HepG2 (cell line): Measurements from ENCODE around the gene HMGN4. TPM values are rescaled to one million over a fixed set of nuclear protein-coding genes. Genes with fewer than 3 reads are reported as not detected.

Experiments used
- AFF4 ChIP-seq: sonication (generic); formaldehyde crosslinking; IDR thresholded peaks from 2 replicates; pipeline ENCODE4 v1.4.0; 2020; ENCODE audit warnings: missing genetic modification reagents
- ARNTL ChIP-seq: sonication (generic); formaldehyde crosslinking; IDR thresholded peaks from 2 replicates; pipeline ENCODE4 v1.4.0; 2020; ENCODE audit warnings: mild to moderate bottlenecking, missing genetic modification reagents
- CCAR2 ChIP-seq: fragments of 200-400 bp; formaldehyde crosslinking; optimal IDR thresholded peaks from 2 replicates; pipeline ENCODE3; 2018; ENCODE audit warnings: low read depth, mild to moderate bottlenecking, low read length, moderate library complexity
- CEBPB ChIP-seq: IDR thresholded peaks from 2 replicates; pipeline ENCODE4 v1.6.1; 2011; ENCODE audit warnings: low read depth, low read length, improper control_type of control experiment, borderline replicate concordance
- CREBL2 ChIP-seq: sonication (generic); formaldehyde crosslinking; IDR thresholded peaks from 2 replicates; pipeline ENCODE4 v1.8.1; 2023; ENCODE audit warnings: missing genetic modification reagents, mild to moderate bottlenecking, borderline replicate concordance
- DR1 ChIP-seq: sonication (generic); formaldehyde crosslinking; IDR thresholded peaks from 2 replicates; pipeline ENCODE4 v1.8.0; 2021; ENCODE audit warnings: mild to moderate bottlenecking, missing genetic modification reagents, inconsistent platforms
- IRF9 ChIP-seq: sonication (generic); formaldehyde crosslinking; IDR thresholded peaks from 2 replicates; pipeline ENCODE4 v1.8.0; 2022; ENCODE audit warnings: missing genetic modification reagents, mild to moderate bottlenecking, borderline replicate concordance
- KAT8 ChIP-seq: IDR thresholded peaks from 2 replicates; pipeline ENCODE4 v1.6.1; 2016; ENCODE audit warnings: missing genetic modification reagents, missing compliant biosample characterization
- MED8 ChIP-seq: sonication (generic); formaldehyde crosslinking; IDR thresholded peaks from 2 replicates; pipeline ENCODE4 v1.8.1; 2023; ENCODE audit warnings: mild to moderate bottlenecking, missing genetic modification reagents; ENCODE audit not compliant: insufficient replicate concordance
- NFE2L2 ChIP-seq: fragments of 150-350 bp; IDR thresholded peaks from 2 replicates; pipeline ENCODE4 v1.6.1; 2014; ENCODE audit warnings: low read length
- PAX8 ChIP-seq: sonication (generic); formaldehyde crosslinking; IDR thresholded peaks from 2 replicates; pipeline ENCODE4 v1.8.0; 2022; ENCODE audit warnings: mild to moderate bottlenecking, missing genetic modification reagents, borderline replicate concordance
- PHF20 ChIP-seq: sonication (generic); formaldehyde crosslinking; IDR thresholded peaks from 2 replicates; pipeline ENCODE4 v1.5.0; 2020; ENCODE audit warnings: mild to moderate bottlenecking, missing genetic modification reagents
- SIN3B ChIP-seq: fragments of 150-350 bp; IDR thresholded peaks from 2 replicates; pipeline ENCODE4 v1.6.1; 2014; ENCODE audit warnings: low read length
- SMAD3 ChIP-seq: sonication (generic); formaldehyde crosslinking; IDR thresholded peaks from 2 replicates; pipeline ENCODE4 v1.4.0; 2020; ENCODE audit warnings: missing genetic modification reagents
- TFAP4 ChIP-seq: sonication (generic); IDR thresholded peaks from 2 replicates; pipeline ENCODE4 v1.6.1; 2016; ENCODE audit warnings: low read depth, borderline replicate concordance
- ZBTB1 ChIP-seq: sonication (generic); formaldehyde crosslinking; IDR thresholded peaks from 2 replicates; pipeline ENCODE4 v1.4.0; 2020; ENCODE audit warnings: missing genetic modification reagents, borderline replicate concordance
- ZNF512B ChIP-seq: sonication (generic); formaldehyde crosslinking; IDR thresholded peaks from 2 replicates; pipeline ENCODE4 v1.5.1; 2020; ENCODE audit warnings: missing genetic modification reagents, mild to moderate bottlenecking, borderline replicate concordance
- ZNF790 ChIP-seq: sonication (generic); formaldehyde crosslinking; IDR thresholded peaks from 2 replicates; pipeline ENCODE4 v1.8.0; 2022; ENCODE audit warnings: missing genetic modification reagents, mild to moderate bottlenecking, borderline replicate concordance
- ZNF883 ChIP-seq: sonication (generic); formaldehyde crosslinking; IDR thresholded peaks from 2 replicates; pipeline ENCODE4 v1.5.1; 2020; ENCODE audit warnings: mild to moderate bottlenecking, missing genetic modification reagents; ENCODE audit errors: not compliant biosample characterization
- ZSCAN20 ChIP-seq: sonication (generic); formaldehyde crosslinking; IDR thresholded peaks from 2 replicates; pipeline ENCODE4 v1.4.0; 2020; ENCODE audit warnings: missing genetic modification reagents, mild to moderate bottlenecking, borderline replicate concordance
- polyA plus RNA-seq, 8 experiments: library from polyadenylated mRNA; depleted of rRNA in 3 of 8; stranded (reverse) in 7 of 8; unstranded in 1 of 8; fragments of >200 nt; fragmentation: Illumina TruSeq in 4 of 8; extraction: Trizol in 4 of 8; gene quantifications; 2 replicates each; pipeline versions ENCODE4 v1.2.1 to v1.2.3, GENCODE V29; 2011 to 2016; ENCODE audit warnings: low read depth in 4 of 8, missing spikeins in 1 of 8, mixed read lengths in 1 of 8; ENCODE audit not compliant: insufficient read depth in 1 of 8
- total RNA-seq, 5 experiments: library from RNA; depleted of rRNA; stranded (reverse); fragments of >200 nt; fragmentation: Illumina TruSeq; extraction: Trizol; gene quantifications; 2 replicates each; pipeline ENCODE4 v1.2.3, GENCODE V29; 2016; ENCODE audit warnings: low read depth in 1 of 5

Gene HMGN4
- total and polyA plus RNA-seq, 2 of the 13 experiments (the other 11 are each of a cell fraction or from before 2014, with no cell fraction given) = 39.9 to 52.1 TPM

- TF ChIP-seq SMAD3 (CRISPR knock-in tag) (no peak; the same call in 1 of the 2 replicates), CCAR2 (no peak), ZNF512B (CRISPR knock-in tag) (no peak), SIN3B (0 out of 2 replicates have a peak, but pooled peaks have one; percentile 35), DR1 (CRISPR knock-in tag) (peak; percentile 58; the same call in 1 of the 2 replicates), NFE2L2 (peak; percentile 6; the same call in 1 of the 2 replicates), TFAP4 (peak; percentile 44; the same call in 1 of the 2 replicates), PHF20 (CRISPR knock-in tag) (peak; percentile 79), CREBL2 (CRISPR knock-in tag) (no peak), AFF4 (no peak), PAX8 (CRISPR knock-in tag) (no peak), ARNTL (CRISPR knock-in tag) (0 out of 2 replicates have a peak, but pooled peaks have one; percentile 12), IRF9 (CRISPR knock-in tag) (no peak; the same call in 1 of the 2 replicates), ZSCAN20 (CRISPR knock-in tag) (no peak; the same call in 1 of the 2 replicates), ZNF790 (CRISPR knock-in tag) (no peak), KAT8 (CRISPR knock-in tag) (peak; percentile 77), ZNF883 (CRISPR knock-in tag) (peak; percentile 50), ZBTB1 (CRISPR knock-in tag) (no peak; the same call in 1 of the 2 replicates), MED8 (no peak), CEBPB (no peak)
These were observed at the start of gene HMGN4 (continued) for GRCh38 chr6:26537846-26538571.
